ENCODE results near the gene DNAI1.
"Not testable (repeated sequence)": the region's sequence is repeated elsewhere in the genome, so short reads cannot be mapped to it uniquely, and the experiment has no call there.

DNAI1 gene

GRCh38 chr9:34458013-34458958, at the start of gene DNAI1, which contains the start of gene FAM219A:
Gene DNAI1 (plus strand): TSS chr9:34458805. CDS start chr9:34459006, 201 bp downstream.
Gene FAM219A (minus strand): TSS chr9:34458570. CDS start chr9:34458263, 307 bp downstream.
- peak; percentile 98 for DNase-seq

- DNase-seq: no peak
These were observed 49.5 kb upstream of the DNAI1 start for GRCh38 chr9:34409154-34409553.

- DNase-seq: no peak
These were observed 46.3 kb upstream of the DNAI1 start for GRCh38 chr9:34412336-34412735.

GRCh38 chr9:34413231-34413852, 45.3 kb upstream of the DNAI1 start:
- peak; percentile 10 for DNase-seq

GRCh38 chr9:34417734-34418133, 40.9 kb upstream of the DNAI1 start:
- DNase-seq: no peak

- no peak for DNase-seq
These were observed 38.7 kb upstream of the DNAI1 start for GRCh38 chr9:34419716-34420504.

GRCh38 chr9:34426347-34427074, 32.1 kb upstream of the DNAI1 start:
- DNase-seq: no peak

GRCh38 chr9:34428325-34428958, 30.2 kb upstream of the DNAI1 start:
- DNase-seq: peak; percentile 18

GRCh38 chr9:34430843-34431437, 27.7 kb upstream of the DNAI1 start:
- DNase-seq: peak; percentile 80

- DNase-seq: no peak
These were observed 26.9 kb upstream of the DNAI1 start for GRCh38 chr9:34431667-34432066.

- DNase-seq: peak; percentile 80
These were observed 21.3 kb upstream of the DNAI1 start for GRCh38 chr9:34437006-34437925.

GRCh38 chr9:34437926-34438307, 20.7 kb upstream of the DNAI1 start:
- DNase-seq: not testable (repeated sequence)

- DNase-seq: peak; percentile 3
These were observed 20.1 kb upstream of the DNAI1 start for GRCh38 chr9:34438465-34438864.

- DNase-seq: no peak
These were observed 18.6 kb upstream of the DNAI1 start for GRCh38 chr9:34440017-34440416.

GRCh38 chr9:34442770-34443169, 15.8 kb upstream of the DNAI1 start:
- DNase-seq: no peak

- no peak for DNase-seq
These were observed 15.1 kb upstream of the DNAI1 start for GRCh38 chr9:34443533-34443932.

GRCh38 chr9:34443976-34444375, 14.6 kb upstream of the DNAI1 start:
- DNase-seq: no peak

GRCh38 chr9:34446468-34446891, 12.1 kb upstream of the DNAI1 start:
- no peak for DNase-seq

- no peak for DNase-seq
These were observed 11.7 kb upstream of the DNAI1 start for GRCh38 chr9:34446951-34447350.

- DNase-seq: no peak
These were observed 8.0 kb upstream of the DNAI1 start for GRCh38 chr9:34450644-34451043.

Measured in DMS53 (cell line).